T-helper 2 cell treated with Interferon-gamma antibody and Interleukin-4, amounts not matched to agents 100 ng/mL and 5 ng/mL, for 36 hours (primary cell): ENCODE data around the gene TPCN1. TPM values are rescaled to one million over a fixed set of nuclear protein-coding genes. Genes with fewer than 3 reads are reported as not detected.

ENCODE experiments used
- intact Hi-C: fragments of 100-400 bp; cut with micrococcal nuclease; formaldehyde crosslinking; loops from one replicate; pipeline ENCODE4 v1.15.1; 2023
- total RNA-seq: library from RNA; stranded (reverse); gene quantifications from 2 replicates; pipeline ENCODE4 v1.2.3, GENCODE V29; 2022

TPCN1 gene
- total RNA-seq, 1 donor from 2014 or later: 34.2 TPM

- intact Hi-C loops: no loop called here
These were observed 56.9 kb downstream of the TPCN1 start for GRCh38 chr12:113278141-113278540.

GRCh38 chr12:113278633-113279032 is 57.4 kb downstream of the TPCN1 start:
- intact Hi-C loops: no loop called here

GRCh38 chr12:113284751-113285150 is 63.5 kb downstream of the TPCN1 start:
- intact Hi-C loops: no loop called here

GRCh38 chr12:113285679-113286610 is 64.7 kb downstream of the TPCN1 start:
- intact Hi-C loops: no loop called here

GRCh38 chr12:113286712-113287111 is 65.4 kb downstream of the TPCN1 start:
- intact Hi-C loops: no loop called here

- intact Hi-C loops: no loop called here
These were observed 66.1 kb downstream of the TPCN1 start for GRCh38 chr12:113287146-113287898.

GRCh38 chr12:113287899-113288282 is 66.6 kb downstream of the TPCN1 start:
- intact Hi-C loops: no loop called here

GRCh38 chr12:113289361-113289760 is 68.1 kb downstream of the TPCN1 start:
- intact Hi-C loops: no loop called here

- intact Hi-C loops: no loop called here
These were observed 69.2 kb downstream of the TPCN1 start for GRCh38 chr12:113290506-113290905.

GRCh38 chr12:113291586-113291985 is 70.3 kb downstream of the TPCN1 start:
- intact Hi-C loops: no loop called here

GRCh38 chr12:113292091-113292490 is 70.8 kb downstream of the TPCN1 start:
- intact Hi-C loops: no loop called here

GRCh38 chr12:113292547-113292946 is 71.3 kb downstream of the TPCN1 start:
- intact Hi-C loops: no loop called here

- intact Hi-C loops: no loop called here
These were observed 71.8 kb downstream of the TPCN1 start for GRCh38 chr12:113293100-113293499.

- intact Hi-C loops: no loop called here
These were observed 74.8 kb downstream of the TPCN1 start for GRCh38 chr12:113295886-113296556.

GRCh38 chr12:113296557-113297213 is 75.4 kb downstream of the TPCN1 start:
- intact Hi-C loops: no loop called here

- intact Hi-C loops: no loop called here
These were observed 75.9 kb downstream of the TPCN1 start for GRCh38 chr12:113297214-113297587.

GRCh38 chr12:113297621-113298471 is 76.6 kb downstream of the TPCN1 start:
- intact Hi-C loops: no loop called here

GRCh38 chr12:113298472-113298817 is 77.2 kb downstream of the TPCN1 start:
- intact Hi-C loops: no loop called here

GRCh38 chr12:113298861-113299545 is 77.7 kb downstream of the TPCN1 start:
- intact Hi-C loops: no loop called here
